Activated CD8-positive, alpha-beta memory T cell treated with anti-CD3 and anti-CD28 coated beads for 24 hours (primary cell): ENCODE data around the gene VPS54.
"Not testable (repeated sequence)": the region's sequence is repeated elsewhere in the genome, so short reads cannot be mapped to it uniquely, and the experiment has no call there.

Experiments used
- DNase-seq: peaks from one replicate; pipeline ENCODE4 v3.0.0-alpha.2; 2020

VPS54 gene

GRCh38 chr2:64019975-64020528 lies 824 bp upstream of the VPS54 start:
- no peak for DNase-seq

GRCh38 chr2:64018701-64019082 lies 536 bp downstream of the VPS54 start:
- no peak for DNase-seq

- no peak for DNase-seq
Observed at GRCh38 chr2:64017811-64018700, 1.2 kb downstream of the VPS54 start.

GRCh38 chr2:64015898-64016297 lies 3.3 kb downstream of the VPS54 start:
- DNase-seq = no peak

GRCh38 chr2:64015391-64015790 lies 3.8 kb downstream of the VPS54 start:
- DNase-seq = no peak

- DNase-seq = no peak
Observed at GRCh38 chr2:64014628-64015027, 4.6 kb downstream of the VPS54 start.

- DNase-seq = no peak
Observed at GRCh38 chr2:64013053-64013452, 6.2 kb downstream of the VPS54 start.

GRCh38 chr2:64012115-64012514 lies 7.1 kb downstream of the VPS54 start:
- no peak for DNase-seq

GRCh38 chr2:64008434-64009009 lies 10.7 kb downstream of the VPS54 start:
- DNase-seq = no peak

GRCh38 chr2:64007924-64008323 lies 11.3 kb downstream of the VPS54 start:
- DNase-seq = no peak

GRCh38 chr2:64005707-64006356 lies 13.4 kb downstream of the VPS54 start:
- DNase-seq = no peak

GRCh38 chr2:64003239-64003638 lies 16.0 kb downstream of the VPS54 start:
- no peak for DNase-seq

- no peak for DNase-seq
Observed at GRCh38 chr2:64001382-64002101, 17.7 kb downstream of the VPS54 start.

- no peak for DNase-seq
Observed at GRCh38 chr2:64000630-64001381, 18.4 kb downstream of the VPS54 start.

GRCh38 chr2:63999049-63999448 lies 20.2 kb downstream of the VPS54 start:
- DNase-seq = no peak

GRCh38 chr2:63996582-63997198 lies 22.5 kb downstream of the VPS54 start:
- not testable (repeated sequence) for DNase-seq

- DNase-seq = not testable (repeated sequence)
Observed at GRCh38 chr2:63994329-63995070, 24.7 kb downstream of the VPS54 start.

GRCh38 chr2:63993871-63994270 lies 25.4 kb downstream of the VPS54 start:
- no peak for DNase-seq

- not testable (repeated sequence) for DNase-seq
Observed at GRCh38 chr2:63993130-63993584, 26.1 kb downstream of the VPS54 start.

GRCh38 chr2:63992061-63992685 lies 27.1 kb downstream of the VPS54 start:
- no peak for DNase-seq
